Measurements from ENCODE around the gene ENOX2.
"Not testable (repeated sequence)": the region's sequence is repeated elsewhere in the genome, so short reads cannot be mapped to it uniquely, and the experiment has no call there.

The ENOX2 gene

DNA sequence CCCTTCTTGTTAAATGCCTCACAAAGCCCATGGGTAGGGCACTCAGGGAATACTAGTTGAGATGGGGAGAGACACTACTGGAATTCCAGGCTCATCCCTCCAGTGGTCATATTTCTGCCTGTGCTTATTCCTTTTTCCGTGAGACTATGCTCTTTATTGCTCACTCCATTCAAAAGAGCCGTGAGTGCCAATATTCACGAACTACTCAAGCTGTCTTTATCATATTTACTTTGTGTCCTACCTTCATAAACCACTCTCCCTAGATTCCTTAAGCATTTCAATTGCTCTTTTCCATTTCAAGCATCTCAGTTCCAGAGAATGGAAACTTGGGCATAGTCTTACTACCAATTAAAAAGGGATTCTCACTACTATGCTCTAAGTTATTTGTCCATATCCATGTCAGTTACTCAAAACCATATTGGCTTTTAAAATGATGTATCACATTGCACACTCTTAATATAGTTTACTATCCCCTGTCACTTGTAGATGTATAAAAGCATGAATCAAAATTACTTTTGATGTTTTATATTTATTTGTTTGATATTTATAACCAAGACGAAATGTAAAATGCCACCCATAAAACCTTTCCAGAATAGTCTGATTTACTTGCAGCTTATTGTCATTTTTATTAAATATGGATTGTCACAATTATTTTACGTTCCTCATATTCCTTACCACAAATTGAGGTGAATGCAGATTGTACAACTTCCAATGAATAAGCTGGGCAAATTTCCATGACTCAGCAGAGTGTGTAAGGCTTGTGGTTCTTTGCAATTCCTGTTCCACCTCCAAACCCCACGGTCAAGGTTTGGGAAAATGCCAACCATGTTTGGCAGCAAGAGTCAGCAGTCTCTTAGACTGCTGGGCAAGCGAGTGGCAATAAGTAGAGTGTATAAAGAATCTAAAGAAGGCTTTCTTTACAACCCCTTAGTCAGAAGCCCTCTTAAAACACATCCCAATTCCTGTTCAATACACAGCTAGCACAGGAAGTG, 24.4 kb downstream of the ENOX2 start:
- no peak for DNase-seq

DNA sequence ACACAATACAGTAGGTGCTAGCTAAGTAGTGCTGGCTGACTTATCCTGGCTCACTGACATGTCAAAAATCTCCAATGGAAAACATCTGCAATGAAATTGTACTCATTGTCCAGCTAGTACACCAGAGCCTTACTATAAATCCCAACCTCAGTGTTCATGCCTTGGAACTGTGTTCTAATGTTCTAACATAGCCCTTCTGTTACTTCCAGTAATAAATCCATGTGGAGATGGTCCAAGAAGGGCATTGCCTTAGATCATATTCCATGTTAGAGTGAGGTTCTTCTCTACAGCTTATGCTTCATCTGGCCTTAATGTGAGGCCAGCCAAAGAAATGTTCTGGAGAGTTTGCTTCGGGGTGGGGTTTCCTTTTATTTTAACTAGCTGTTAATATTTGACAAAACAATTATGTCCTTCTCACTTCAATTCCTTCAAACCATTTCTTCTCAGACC, 25.1 kb downstream of the ENOX2 start:
- DNase-seq, result no peak

DNA sequence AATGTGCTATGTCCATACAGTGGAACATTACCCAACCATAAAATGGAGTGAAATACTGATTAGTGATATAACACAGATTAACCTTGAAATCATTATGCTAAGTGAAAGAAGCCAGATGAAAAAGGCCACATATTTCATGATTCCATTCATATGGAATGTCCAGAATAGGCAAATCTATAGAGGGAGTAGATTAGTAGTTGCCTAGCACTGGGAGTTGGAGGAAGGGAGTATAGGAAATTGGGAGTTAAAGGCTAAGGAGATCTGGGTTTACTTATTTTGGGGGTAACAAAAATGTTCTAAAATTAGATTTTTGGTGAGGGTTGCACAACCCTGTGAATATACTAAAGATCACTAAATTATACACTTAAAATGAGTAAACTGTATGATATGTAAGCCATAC, 26.8 kb downstream of the ENOX2 start:
- no peak for DNase-seq

DNA sequence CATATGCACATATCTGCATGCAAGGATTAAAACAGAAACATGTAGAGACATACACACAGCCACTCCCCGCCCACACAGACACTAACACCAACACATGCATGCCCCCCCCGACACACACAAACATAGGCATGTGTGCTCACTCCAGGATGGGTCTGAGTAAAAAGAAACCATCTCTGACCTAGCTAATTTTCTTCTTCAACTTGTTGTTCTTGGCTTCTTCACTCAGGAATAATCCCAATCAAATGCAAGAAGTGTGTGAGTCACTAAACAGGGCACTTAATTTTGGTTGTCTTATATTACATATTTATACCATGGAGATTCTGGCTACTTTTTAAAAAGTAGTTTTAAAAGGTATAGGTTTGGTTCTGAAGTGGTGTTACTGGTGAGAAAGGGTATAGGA, 28.3 kb downstream of the ENOX2 start:
- no peak for DNase-seq

DNA sequence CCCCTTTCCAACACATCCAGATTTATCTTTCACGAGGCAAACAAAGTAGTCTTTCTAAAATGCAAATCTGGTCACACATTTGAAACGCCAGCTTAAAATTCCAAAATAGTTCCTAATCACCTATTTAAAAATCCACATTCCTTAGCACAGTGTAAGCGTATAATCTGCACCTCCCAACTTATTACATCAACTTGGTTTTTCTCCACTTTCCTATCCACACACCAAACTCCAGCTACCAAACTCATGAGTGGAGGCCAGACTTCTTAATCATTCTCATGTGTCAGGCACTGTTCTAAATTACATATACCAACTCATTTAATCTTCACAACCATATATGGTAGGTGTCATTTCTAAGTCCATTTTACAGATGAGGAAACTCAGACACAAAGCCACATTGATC, 33.8 kb downstream of the ENOX2 start:
- DNase-seq, result no peak

DNA sequence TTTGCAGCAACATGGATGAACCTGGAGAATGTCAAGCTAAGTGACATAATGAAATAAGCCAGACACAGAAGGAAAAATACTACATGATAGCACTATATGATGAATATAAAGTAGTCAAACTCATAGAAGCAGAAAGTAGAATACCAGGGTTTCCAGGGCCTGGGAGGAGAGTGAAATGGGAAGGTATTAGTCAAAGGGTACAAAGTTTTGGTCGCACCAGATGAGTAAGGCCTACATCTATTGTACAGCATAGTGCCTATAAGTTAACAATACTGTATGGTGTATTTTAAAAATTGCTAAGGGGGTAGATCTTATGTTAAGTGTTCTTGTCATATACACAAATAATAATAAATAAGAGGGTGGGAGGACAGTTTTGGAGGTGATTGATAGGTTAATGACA, 41.5 kb downstream of the ENOX2 start:
- DNase-seq, result no peak

DNA sequence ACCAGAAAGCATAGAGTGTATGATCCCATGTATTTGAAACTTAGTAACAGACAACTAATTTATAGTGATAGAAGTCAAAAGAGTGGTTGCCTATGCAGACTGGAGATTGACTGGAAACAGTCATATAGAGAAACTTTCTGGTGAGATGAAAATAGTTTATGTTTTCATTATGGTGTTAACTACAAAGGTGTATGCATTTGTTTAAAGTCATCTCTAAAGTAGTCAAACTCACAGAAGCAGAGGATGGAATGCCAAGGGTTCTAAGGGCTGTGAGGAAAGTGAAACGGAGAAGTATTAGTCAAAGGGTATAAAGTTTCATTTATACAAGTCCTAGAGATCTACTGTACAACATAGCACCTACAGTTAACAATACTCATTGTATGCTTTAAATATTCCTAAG, 45.8 kb downstream of the ENOX2 start:
- DNase-seq, result no peak

DNA sequence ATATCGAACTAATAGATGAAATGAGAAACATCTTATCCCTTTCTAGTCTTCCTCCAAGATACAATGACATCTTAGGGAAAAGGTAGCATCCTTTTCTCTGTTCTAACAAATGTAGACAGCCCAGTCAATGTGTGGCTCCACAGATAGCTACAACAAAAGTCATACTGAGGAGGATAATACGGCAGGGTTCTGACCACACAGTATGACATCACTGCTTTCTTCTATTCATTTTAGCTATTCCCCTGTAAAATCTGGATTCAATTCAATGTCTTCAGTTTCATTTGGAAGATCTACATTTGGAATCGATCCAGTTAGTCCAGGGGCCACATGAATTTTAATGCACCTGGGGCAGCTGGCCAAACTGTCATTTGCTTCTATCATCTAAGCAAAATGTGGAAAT, 51.4 kb downstream of the ENOX2 start:
- DNase-seq, result no peak

DNA sequence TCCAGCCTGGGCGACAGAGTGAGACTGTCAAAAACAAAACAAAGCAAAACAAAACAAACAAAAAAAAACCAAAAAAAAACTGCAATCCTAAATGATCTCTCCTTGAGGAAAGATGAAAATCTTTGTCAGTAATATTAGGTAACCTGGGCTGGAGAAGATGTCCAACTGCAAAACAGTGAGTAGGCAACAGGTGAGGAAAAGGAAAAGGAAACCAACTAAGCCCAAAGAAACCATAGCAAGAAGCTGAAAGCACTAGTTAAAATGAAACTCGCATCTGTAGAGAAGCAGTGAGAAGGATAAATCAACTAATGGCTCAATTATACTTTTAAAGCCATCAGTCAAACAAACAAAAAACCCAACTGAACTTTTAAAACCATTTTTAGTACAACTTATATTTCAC, 54.2 kb downstream of the ENOX2 start:
- no peak for DNase-seq

DNA sequence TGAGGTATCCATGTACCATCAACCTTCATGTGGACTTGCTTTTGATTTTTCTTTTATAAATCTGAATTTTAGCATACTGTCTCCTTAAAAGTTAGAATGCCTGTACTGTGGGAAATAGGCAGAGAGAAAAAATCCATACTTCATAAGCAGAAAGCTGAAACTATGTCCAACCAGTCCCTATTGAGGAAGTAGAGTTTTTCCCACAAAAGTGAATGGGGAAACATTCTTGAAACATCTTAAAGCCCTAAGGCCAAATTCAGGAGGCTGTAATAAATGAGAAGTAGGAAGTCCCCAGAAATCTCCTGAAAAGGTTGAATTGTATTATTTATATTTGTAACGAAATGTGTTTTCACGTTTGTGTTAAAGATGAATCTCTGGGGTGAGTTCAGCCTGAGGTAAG, 56.3 kb downstream of the ENOX2 start:
- DNase-seq, result no peak

DNA sequence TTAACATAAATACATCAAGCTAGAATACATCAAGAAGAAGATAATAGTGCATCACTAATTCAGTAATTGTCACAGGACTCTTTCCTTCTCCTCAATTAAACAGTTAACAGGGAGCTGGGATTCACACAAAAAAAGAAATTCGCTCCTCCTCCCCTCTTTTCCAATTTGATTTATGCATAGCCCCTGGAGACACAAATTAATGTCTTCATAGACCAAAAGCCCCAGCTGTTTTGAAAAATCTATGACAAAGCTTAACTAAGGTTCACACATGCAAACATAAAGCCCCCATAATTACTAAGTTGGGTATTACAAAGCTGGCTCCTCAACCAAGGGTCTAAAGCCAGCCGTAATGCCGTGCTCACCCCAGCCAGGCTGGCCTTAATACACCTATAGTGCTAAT, 61.2 kb downstream of the ENOX2 start:
- DNase-seq, result no peak

DNA sequence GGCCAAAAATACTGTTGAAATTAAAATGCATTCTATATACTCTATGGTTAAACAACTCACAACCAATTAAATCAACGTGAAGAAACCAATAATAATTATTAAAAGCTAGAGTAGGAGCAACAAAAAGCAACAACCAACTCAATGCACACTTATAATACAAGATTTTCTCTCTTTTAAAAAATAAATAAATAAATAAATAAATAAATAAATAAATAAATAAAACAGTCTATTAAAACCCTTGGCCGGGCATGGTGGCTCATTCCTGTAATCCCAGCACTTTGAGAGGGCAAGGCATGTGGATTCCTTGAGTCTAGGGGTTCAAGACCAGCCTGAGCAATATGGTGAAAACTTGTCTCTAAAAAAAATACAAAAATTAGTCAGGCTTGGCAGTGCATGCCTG, 62.7 kb downstream of the ENOX2 start:
- no peak for DNase-seq

DNA sequence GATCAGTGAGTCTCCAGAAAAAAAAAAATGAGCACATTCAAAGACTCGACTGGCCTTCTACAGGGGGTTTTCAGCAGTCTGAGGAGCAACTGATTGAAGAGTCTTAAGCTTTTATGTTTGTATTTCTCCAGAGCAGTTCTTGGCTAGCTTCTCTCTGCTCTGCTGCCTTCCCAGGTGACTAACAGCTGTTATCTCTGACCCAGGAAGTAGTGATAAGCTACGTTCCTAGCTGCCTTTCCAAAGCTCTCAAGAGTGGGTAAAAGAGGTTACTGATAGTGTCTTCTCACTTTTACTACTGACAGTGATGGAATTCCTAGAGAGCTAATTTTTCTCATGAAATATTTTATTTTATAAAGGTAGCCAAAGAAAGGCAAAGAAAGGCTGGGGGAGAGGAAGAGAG, 66.6 kb downstream of the ENOX2 start:
- DNase-seq, result no peak

DNA sequence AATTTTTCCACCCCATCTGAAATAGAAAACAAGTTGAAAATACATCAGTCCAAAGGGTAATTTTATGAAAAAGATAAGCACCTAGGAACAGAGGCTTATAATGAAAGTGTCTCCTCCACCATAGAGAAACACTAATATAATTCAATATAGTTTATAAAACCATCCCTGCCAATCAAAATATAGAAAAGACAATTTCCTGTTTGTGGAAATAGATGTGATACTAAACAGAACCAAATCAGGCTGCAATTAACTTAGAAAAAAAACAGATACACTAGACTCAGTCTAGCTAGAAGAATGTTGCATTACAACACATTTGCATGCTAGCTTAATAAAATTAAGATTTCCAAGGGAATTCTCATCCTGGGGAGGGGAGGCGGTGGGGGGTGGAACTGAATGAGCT, 68.2 kb downstream of the ENOX2 start:
- DNase-seq, result no peak

DNA sequence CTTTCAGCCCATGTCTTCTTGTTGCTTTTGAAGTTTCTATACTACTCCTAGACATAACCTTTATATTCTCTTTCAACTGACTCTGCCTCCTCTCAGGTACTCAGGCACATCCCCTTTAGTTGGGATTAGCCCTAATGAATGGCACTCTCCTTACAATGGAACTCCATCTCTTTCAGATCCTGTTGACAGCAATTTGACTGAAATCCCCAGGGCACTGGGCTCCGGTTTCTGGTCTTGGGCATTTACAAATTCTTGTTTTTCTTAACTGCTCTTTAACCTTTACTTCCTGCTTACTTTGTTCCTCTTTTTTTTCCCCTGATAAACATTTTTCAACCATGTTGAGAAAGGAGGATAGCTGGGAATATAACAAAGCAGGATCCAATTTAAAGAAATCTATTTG, 68.9 kb downstream of the ENOX2 start:
- no peak for DNase-seq

DNA sequence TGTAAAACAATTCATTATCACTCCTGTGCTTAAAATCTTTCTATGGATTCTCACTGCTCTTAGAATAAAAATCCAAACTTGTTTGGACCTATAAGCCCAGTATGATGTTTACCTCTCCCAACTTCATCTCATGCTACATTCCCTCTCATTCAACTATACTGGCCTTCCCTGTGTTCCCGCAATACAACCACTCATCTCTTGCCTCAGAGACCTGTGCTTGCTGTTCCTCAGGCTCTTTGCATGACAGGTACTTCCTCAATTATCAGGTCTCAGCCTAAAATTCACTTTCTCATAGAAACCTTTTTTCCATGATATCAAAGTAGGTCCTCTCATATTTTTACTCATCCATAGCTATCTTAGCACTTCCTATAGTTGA, 71.7 kb downstream of the ENOX2 start:
- DNase-seq, result no peak

DNA sequence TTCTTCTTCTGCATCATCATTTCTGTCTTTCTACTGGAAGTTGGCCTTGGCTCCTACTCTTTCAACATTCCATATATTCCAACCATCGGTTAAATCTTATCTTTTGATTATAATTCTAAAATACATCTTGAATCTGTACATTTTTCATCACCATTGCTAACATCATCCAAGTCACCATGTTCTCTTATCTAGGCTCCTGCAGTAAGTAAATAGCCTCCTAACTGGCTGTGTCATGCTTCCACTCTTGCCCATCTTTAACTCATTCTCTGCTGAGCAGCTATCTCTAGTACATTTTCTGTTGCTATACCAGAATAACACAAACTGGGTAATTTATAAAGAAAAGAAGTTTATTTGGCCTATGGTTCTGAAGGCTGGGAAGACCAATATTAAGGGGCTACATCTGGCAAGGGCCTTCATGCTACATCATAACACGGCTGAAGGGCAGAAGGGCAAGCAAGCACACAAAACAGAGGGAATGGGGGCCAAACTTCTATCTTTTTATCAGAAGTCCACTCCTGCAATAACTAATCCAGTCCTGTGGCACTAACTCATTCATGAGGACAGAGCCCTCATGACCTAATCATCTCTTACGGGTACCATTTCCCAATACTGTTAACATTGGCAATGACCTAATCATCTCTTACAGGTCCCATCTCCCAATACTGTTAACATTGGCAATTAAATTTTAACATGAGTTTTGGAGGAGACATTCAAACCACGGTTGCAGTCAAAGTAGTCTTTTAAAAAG, 72.2 kb downstream of the ENOX2 start:
- DNase-seq, result no peak

DNA sequence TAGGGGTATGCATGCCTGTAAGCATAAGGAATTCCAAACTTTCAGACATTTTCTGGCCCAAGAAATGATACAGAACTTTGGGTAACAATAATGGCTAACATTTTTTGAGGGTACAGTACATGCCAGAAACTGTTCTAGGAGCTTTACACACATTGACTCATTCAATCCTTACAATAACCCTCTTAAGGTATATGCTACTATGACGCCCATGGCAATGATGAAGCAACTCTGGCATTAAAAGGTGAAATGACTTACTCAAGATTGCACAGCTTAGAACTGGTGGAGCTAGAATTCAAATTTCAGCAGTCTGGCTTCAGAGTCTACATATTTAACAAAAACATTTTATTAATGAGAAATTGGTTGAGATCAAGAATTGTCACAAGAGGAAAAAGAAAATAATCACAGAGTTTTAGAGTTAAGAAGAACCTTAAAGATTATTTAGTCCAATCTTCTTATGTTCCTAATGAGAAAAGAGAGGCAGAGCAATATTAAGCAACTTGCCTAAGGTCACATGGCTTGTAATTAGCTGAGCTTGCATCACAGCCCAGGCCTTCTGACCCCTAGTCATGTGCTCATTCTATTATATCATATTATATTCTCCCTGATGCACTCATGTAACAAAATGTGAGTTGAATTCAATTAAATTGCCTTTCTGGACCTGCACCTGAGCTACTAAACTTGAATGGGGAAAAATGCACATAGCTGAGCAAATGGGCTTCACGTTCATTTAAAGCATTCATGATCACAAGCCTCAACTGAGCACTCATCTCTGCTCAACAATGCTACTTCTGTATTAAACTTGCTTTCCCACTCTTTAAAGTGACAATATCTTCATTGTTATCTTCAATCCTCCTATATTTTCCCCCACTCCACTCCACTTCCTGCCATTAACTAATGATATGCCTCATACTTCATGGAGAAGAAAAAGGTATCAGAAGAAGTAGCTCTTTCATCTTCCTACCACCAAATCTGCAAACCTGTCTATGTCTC, 73.2 kb downstream of the ENOX2 start:
- no peak for DNase-seq

DNA sequence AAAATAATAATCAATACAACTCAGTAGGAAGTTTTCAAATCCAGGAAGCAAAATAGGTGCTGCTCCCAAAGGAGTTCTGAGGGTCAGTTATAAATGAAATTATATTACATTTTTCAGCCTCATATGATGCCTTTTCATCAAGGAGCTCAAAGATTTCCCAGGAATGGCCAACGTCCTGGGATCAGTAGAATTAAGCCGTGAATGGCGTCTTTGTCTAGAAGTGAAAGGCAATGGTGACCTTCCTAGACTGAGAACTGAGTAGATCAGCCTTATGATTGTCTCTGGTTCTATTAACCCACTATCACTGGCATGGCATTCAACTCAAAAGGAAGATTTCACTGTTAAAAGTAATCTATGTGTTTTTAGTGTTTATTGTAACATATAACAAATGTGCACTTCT, 74.4 kb downstream of the ENOX2 start:
- DNase-seq, result no peak

DNA sequence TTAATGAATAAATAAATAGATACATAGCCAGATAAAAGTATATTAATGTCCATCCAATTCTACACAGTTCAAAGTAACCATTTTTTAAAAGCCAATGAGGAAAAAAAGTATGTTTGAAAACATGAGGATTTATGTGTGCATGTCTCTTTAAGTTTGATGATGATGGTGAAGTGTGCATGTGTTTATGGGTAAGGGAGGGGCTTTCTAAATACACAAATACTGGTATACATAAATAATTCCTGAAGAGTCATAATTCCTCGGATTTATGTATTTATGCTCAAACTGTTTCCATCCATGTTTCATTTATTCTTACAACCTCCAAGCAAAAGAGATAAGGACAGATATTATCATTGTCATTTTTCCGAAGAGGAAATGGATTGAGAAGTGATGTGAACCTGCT, 75.4 kb downstream of the ENOX2 start:
- DNase-seq, result no peak

DNA sequence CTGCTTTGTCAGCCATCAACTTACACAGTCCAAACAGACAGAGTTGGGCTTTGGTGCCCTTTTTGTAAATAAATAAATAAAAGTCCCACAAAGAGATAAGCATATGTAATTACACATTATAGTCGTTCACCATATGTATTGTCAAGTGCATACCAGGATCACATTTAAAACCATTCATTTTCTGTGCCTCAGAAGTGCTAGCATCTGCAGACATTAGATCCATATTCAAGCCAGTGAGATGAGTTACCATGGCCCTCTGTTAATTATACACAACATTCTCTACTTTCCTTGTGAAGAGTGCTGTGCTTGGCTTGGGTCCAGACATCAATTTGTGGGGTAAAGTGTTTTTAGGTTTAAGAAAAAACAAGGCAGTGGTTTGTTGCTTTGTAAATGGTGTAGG, 76.8 kb downstream of the ENOX2 start:
- DNase-seq, result no peak

DNA sequence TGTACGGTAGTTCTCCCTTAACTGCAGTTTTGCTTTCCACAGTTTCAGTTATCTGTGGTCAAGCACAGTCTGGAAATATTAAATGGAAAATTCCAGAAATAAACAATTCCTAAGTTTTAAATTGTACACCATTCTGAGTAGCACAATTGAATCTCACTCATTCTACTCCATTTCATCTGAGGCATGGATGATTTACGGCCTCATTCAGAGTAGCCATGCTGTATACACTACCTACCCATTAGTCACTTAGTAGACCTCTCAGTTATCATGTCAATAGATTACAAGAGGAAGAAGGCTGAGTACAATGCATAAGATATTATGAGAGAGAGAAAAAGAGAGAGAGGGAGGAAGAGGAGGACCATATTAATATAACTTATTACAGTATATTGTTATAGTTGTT, 77.5 kb downstream of the ENOX2 start:
- DNase-seq, result no peak

DNA sequence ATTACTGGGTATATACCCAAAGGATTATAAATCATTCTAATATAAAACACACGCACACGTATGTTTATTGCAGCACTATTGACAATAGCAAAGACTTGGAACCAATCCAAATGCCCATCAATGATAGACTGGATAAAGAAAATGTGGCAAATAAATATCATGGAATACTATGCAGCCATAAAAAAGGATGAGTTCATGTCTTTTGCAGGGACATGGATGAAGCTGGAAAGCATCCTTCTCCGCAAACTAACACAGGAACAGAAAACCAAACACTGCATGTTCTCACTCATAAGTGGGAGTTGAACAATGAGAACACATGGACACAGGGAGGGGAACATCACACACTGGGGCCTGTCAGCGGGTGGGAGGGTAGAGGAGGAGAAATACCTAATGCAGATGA, 83.6 kb downstream of the ENOX2 start:
- not testable (repeated sequence) for DNase-seq

Measured in NCI-H1092 (cell line).